Measurements from ENCODE around the gene ZNF248.
"Not testable (repeated sequence)": the region's sequence is repeated elsewhere in the genome, so short reads cannot be mapped to it uniquely, and the experiment has no call there.

ZNF248 gene

GRCh38 chr10:37857287-37858211 lies at the start of gene ZNF248:
ZNF248 (minus strand) TSS chr10:37857610; CDS start chr10:37856310, 1,300 bp downstream.
- peak; percentile 74 for DNase-seq

GRCh38 chr10:37906382-37906781 lies 49.0 kb upstream of the ZNF248 start:
- DNase-seq: no peak

GRCh38 chr10:37896436-37896835 lies 39.0 kb upstream of the ZNF248 start:
- no peak for DNase-seq

GRCh38 chr10:37895674-37896073 lies 38.3 kb upstream of the ZNF248 start:
- no peak for DNase-seq

- no peak for DNase-seq
These were observed 28.4 kb upstream of the ZNF248 start for GRCh38 chr10:37885850-37886249.

- no peak for DNase-seq
These were observed 15.5 kb upstream of the ZNF248 start for GRCh38 chr10:37872955-37873354.

- DNase-seq: no peak
These were observed 14.9 kb upstream of the ZNF248 start for GRCh38 chr10:37872283-37872682.

GRCh38 chr10:37871568-37872251 lies 14.3 kb upstream of the ZNF248 start:
- DNase-seq: no peak

GRCh38 chr10:37871143-37871542 lies 13.7 kb upstream of the ZNF248 start:
- no peak for DNase-seq

GRCh38 chr10:37868796-37869195 lies 11.4 kb upstream of the ZNF248 start:
- no peak for DNase-seq

- DNase-seq: no peak
These were observed 8.8 kb upstream of the ZNF248 start for GRCh38 chr10:37865957-37866803.

GRCh38 chr10:37865264-37865663 lies 7.9 kb upstream of the ZNF248 start:
- DNase-seq: no peak

GRCh38 chr10:37860494-37861190 lies 3.2 kb upstream of the ZNF248 start:
- no peak for DNase-seq

- not testable (repeated sequence) for DNase-seq
These were observed 1.9 kb upstream of the ZNF248 start for GRCh38 chr10:37859270-37859669.

- no peak for DNase-seq
These were observed 526 bp downstream of the ZNF248 start for GRCh38 chr10:37856881-37857286.

- no peak for DNase-seq
These were observed 1.8 kb downstream of the ZNF248 start for GRCh38 chr10:37855636-37856035.

- DNase-seq: no peak
These were observed 2.8 kb downstream of the ZNF248 start for GRCh38 chr10:37854626-37855025.

GRCh38 chr10:37844644-37845043 lies 12.8 kb downstream of the ZNF248 start:
- no peak for DNase-seq

- DNase-seq: no peak
These were observed 18.2 kb downstream of the ZNF248 start for GRCh38 chr10:37839243-37839642.

- no peak for DNase-seq
These were observed 25.7 kb downstream of the ZNF248 start for GRCh38 chr10:37831495-37832333.

- no peak for DNase-seq
These were observed 30.6 kb downstream of the ZNF248 start for GRCh38 chr10:37826806-37827205.

- DNase-seq: no peak
These were observed 36.2 kb downstream of the ZNF248 start for GRCh38 chr10:37821237-37821636.
